CD4-positive, CD25-positive, alpha-beta regulatory T cell (primary cell): ENCODE measurements around the gene FANCG. TPM values are rescaled to one million over a fixed set of nuclear protein-coding genes. Genes with fewer than 3 reads are reported as not detected.

ENCODE experiments used
- ATAC-seq, 2 donors: fragments of 150-1000 bp; cut with Tn5 transposase; one replicate each; pipeline ENCODE4 v1.10.0; 2021; ENCODE audit warnings: low read depth in 2 of 2, moderate number of reproducible peaks in 2 of 2, moderate library complexity in 1 of 2
- DNase-seq, 3 donors: peaks; one replicate each; pipeline versions ENCODE4 v3.0.0 to v3.0.0-alpha.2; 2012 to 2022; ENCODE audit warnings: mixed read lengths in 1 of 3
- H3K27ac ChIP-seq: one replicate; pipeline ENCODE4 v1.7.0; 2013; ENCODE audit warnings: mild to moderate bottlenecking, low read length; ENCODE audit not compliant: insufficient read depth, poor library complexity, severe bottlenecking
- H3K27me3 ChIP-seq: one replicate; pipeline ENCODE4 v1.7.0; 2013; ENCODE audit warnings: low read length; ENCODE audit not compliant: control insufficient read depth, insufficient read depth
- H3K36me3 ChIP-seq: one replicate; pipeline ENCODE4 v1.7.0; 2013; ENCODE audit warnings: mild to moderate bottlenecking, low read length, moderate library complexity; ENCODE audit not compliant: control insufficient read depth, insufficient read depth
- H3K4me1 ChIP-seq: 2 replicates; pipeline ENCODE4 v1.7.0; 2013; ENCODE audit warnings: mild to moderate bottlenecking, low read length; ENCODE audit not compliant: insufficient read depth, control insufficient read depth, poor library complexity, severe bottlenecking
- H3K4me3 ChIP-seq: one replicate; pipeline ENCODE4 v1.7.0; 2013; ENCODE audit warnings: low read depth, mild to moderate bottlenecking, low read length, moderate library complexity
- H3K9me3 ChIP-seq, 2 experiments: 1 replicate in 1 of 2; 2 replicates in 1 of 2; pipeline ENCODE4 v1.7.0; 2013; ENCODE audit warnings: low read length in 2 of 2, mild to moderate bottlenecking in 1 of 2, moderate library complexity in 1 of 2; ENCODE audit not compliant: control insufficient read depth in 2 of 2
- H3K27ac Mint-ChIP-seq, 3 donors: one replicate each; pipeline ENCODE4 v1.8.0; 2020 to 2022; ENCODE audit warnings: mild to moderate bottlenecking in 3 of 3, mixed read lengths in 3 of 3, moderate library complexity in 2 of 3
- H3K27me3 Mint-ChIP-seq: one replicate; pipeline ENCODE4 v1.8.0; 2022; ENCODE audit warnings: mild to moderate bottlenecking, mixed read lengths
- H3K36me3 Mint-ChIP-seq: one replicate; pipeline ENCODE4 v1.8.0; 2020; ENCODE audit warnings: mixed read lengths
- H3K4me1 Mint-ChIP-seq, 4 donors: one replicate each; pipeline ENCODE4 v1.8.0; 2020 to 2022; ENCODE audit warnings: mixed read lengths in 4 of 4, mild to moderate bottlenecking in 1 of 4
- H3K4me3 Mint-ChIP-seq, 4 donors: one replicate each; pipeline ENCODE4 v1.8.0; 2020 to 2022; ENCODE audit warnings: mild to moderate bottlenecking in 4 of 4, mixed read lengths in 4 of 4, moderate library complexity in 3 of 4
- H3K9me3 Mint-ChIP-seq, 7 donors: one replicate each; pipeline ENCODE4 v1.8.0; 2020 to 2022; ENCODE audit warnings: mixed read lengths in 7 of 7, mild to moderate bottlenecking in 3 of 7, moderate library complexity in 2 of 7
- polyA plus RNA-seq, 4 donors: library from polyadenylated mRNA; unstranded; fragments of 300-500 nt; fragmentation: Illumina TruSeq; gene quantifications; one replicate each; pipeline ENCODE4 v1.2.3, GENCODE V29; 2021
- total RNA-seq: library from RNA; stranded (reverse); gene quantifications from one replicate; pipeline ENCODE4 v1.2.3, GENCODE V29; 2022

FANCG gene
- total RNA-seq (23.7 TPM), polyA plus RNA-seq (10 to 100 TPM in 2 of 4 donors, 1 to 10 TPM in 2; 8.6 to 12.8 (median 9.6) TPM)

DNA sequence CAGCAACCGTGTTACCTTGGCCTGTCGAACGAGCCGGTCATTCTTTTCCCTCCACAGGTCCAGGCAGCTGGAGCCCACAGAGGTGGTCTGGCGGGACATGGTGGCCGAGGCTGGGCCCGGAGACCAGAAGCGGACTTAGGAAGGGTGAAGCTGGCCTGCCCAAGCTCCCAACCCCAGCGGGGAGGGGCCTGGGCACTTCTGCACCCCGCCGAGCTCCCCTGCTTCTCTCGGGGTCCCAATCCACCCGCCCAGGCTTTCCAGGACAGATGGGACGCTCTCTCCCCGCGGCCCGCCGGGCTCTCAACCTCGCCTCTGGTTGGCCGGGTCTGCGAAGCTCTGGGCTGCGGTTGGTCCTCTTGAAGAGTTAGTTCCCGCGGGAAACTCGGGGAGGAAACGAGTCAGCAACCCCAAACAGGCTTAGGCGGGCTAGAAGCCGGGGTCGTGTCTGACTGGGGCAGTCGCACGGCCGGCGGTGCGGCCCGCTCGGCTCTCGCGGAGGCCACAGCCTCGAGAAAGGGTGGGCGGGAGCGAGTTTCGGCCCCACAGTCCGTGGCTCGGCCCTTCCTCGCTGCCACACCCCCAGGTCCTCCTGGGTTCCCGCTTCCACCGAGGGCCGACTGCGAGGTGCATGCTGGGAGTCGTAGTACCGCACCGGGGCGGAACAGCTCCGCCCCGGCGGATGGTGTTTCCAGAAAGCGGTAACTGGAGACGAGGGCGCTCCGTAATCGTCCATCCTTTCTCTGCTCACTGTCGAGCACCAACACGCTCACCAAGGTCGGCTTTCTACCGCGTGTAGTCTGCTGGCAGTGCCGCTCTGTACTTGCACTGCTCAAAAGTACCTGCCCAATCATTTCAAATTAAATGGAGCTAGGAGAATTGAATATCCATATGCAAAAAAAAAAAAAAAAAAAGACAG is at the start of gene FANCG:
Gene FANCG, minus strand, starts transcription at position 517 of the 916 bp plus-strand sequence. Its CDS starts 418 bp downstream, at position 99.
- Mint-ChIP-seq H3K4me1 (peaks cover 6 to 30% (median 14%) of the 10 kb centered on the region in 4 donors), H3K27me3 (no peaks in the 10 kb centered on the region), H3K36me3 (peaks cover 5% of the 10 kb centered on the region), H3K9me3 (no peaks in the 10 kb centered on the region), H3K27ac (peak within 1 kb of the TSS; percentile 86 to 97 (median 94)), H3K4me3 (peak within 1 kb of the TSS; percentile 95 to 96 (median 96))
- peak; percentile 76 to 94 (median 76) for DNase-seq
- H3K9me3 ChIP-seq: no peaks in the 10 kb centered on the region
- peak within 1 kb of the TSS; percentile 72 for H3K27ac ChIP-seq
- H3K4me3 ChIP-seq: peak within 1 kb of the TSS; percentile 93
- no peaks in the 10 kb centered on the region for H3K27me3 ChIP-seq
- peaks cover 5% of the 10 kb centered on the region for H3K36me3 ChIP-seq
- peak; percentile 93 to 94 for ATAC-seq
- peaks cover 21% of the 10 kb centered on the region for H3K4me1 ChIP-seq

GRCh38 chr9:35116898-35117551 is 37.3 kb upstream of the FANCG start:
- Mint-ChIP-seq H3K36me3 (no peaks in the 10 kb centered on the region), H3K27ac (peak overlapping the region; percentile 67 to 97 (median 89)), H3K4me3 (peak overlapping the region; percentile 92 to 98 (median 96)), H3K27me3 (peaks cover 14% of the 10 kb centered on the region), H3K9me3 (no peaks in the 10 kb centered on the region), H3K4me1 (peaks cover 5 to 48% (median 36%) of the 10 kb centered on the region in 4 donors)
- Histone ChIP-seq H3K27me3 (peaks cover 2% of the 10 kb centered on the region), H3K36me3 (no peaks in the 10 kb centered on the region), H3K4me3 (peak overlapping the region; percentile 85), H3K9me3 (no peaks in the 10 kb centered on the region), H3K27ac (peak overlapping the region; percentile 92), H3K4me1 (peaks cover 36% of the 10 kb centered on the region)
- DNase-seq (peak; percentile 83 to 93 (median 89)), ATAC-seq (peak; percentile 70 to 72)

DNA sequence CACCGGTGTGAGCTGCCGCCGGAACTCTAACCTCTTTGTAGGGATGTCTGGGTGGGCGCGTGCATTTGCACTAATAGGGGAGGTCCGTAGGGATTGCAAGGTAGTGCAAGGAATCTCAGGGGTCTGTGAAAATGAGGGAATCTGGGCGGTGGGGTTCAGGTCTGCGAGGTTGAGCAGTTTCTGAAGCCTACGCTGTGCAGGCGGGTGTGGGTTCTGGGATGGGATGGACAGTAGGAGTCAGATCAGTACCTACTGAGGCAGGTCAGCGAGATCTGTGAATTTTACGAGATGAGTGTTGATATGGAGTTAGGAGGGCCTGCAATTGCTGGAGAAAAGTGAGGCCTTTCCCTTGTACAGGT is 36.8 kb upstream of the FANCG start:
- Histone ChIP-seq H3K4me3 (peak overlapping the region; percentile 85), H3K9me3 (no peaks in the 10 kb centered on the region), H3K36me3 (no peaks in the 10 kb centered on the region), H3K27me3 (peaks cover 2% of the 10 kb centered on the region), H3K27ac (peak overlapping the region; percentile 92), H3K4me1 (peaks cover 41% of the 10 kb centered on the region)
- no peak for DNase-seq
- no peaks in the 10 kb centered on the region for H3K36me3 Mint-ChIP-seq
- peaks cover 5 to 53% (median 41%) of the 10 kb centered on the region in 4 donors for H3K4me1 Mint-ChIP-seq
- peak overlapping the region; percentile 92 to 98 (median 96) for H3K4me3 Mint-ChIP-seq
- no peaks in the 10 kb centered on the region for H3K9me3 Mint-ChIP-seq
- peaks cover 14% of the 10 kb centered on the region for H3K27me3 Mint-ChIP-seq
- no peak for ATAC-seq
- peak overlapping the region; percentile 83 to 97 (median 89) for H3K27ac Mint-ChIP-seq

- H3K4me1 Mint-ChIP-seq: peaks cover 5 to 58% (median 45%) of the 10 kb centered on the region in 4 donors
- no peaks in the 10 kb centered on the region for H3K36me3 Mint-ChIP-seq
- no peaks in the 10 kb centered on the region for H3K9me3 ChIP-seq
- H3K27me3 Mint-ChIP-seq: peaks cover 12% of the 10 kb centered on the region
- peak within 1 kb of the TSS; percentile 92 to 98 (median 96) for H3K4me3 Mint-ChIP-seq
- peak within 1 kb of the TSS; percentile 89 to 97 (median 93) for H3K27ac Mint-ChIP-seq
- H3K4me1 ChIP-seq: peaks cover 45% of the 10 kb centered on the region
- H3K9me3 Mint-ChIP-seq: no peaks in the 10 kb centered on the region
- peak within 1 kb of the TSS; percentile 92 for H3K27ac ChIP-seq
- no peaks in the 10 kb centered on the region for H3K27me3 ChIP-seq
- peak; percentile 89 to 97 (median 94) for DNase-seq
- H3K36me3 ChIP-seq: no peaks in the 10 kb centered on the region
- H3K4me3 ChIP-seq: peak within 1 kb of the TSS; percentile 85
- peak; percentile 64 to 68 for ATAC-seq
Observed at GRCh38 chr9:35115680-35116538, 36.2 kb upstream of the FANCG start, which contains the start of gene ATOSB. Gene ATOSB (minus strand): TSS chr9:35115862. CDS start chr9:35108274, 7,588 bp downstream.

- H3K4me1 ChIP-seq: peaks cover 51% of the 10 kb centered on the region
- Mint-ChIP-seq H3K9me3 (no peaks in the 10 kb centered on the region), H3K27ac (peak overlapping the region; percentile 89 to 97 (median 93)), H3K4me3 (peak overlapping the region; percentile 92 to 98 (median 96)), H3K36me3 (no peaks in the 10 kb centered on the region), H3K27me3 (peaks cover 4% of the 10 kb centered on the region), H3K4me1 (peaks cover 5 to 67% (median 49%) of the 10 kb centered on the region in 4 donors)
- ATAC-seq (no peak), DNase-seq (peak in 2 of 3 donors; percentile 26 to 71)
- H3K27ac ChIP-seq: peak overlapping the region; percentile 92
- H3K9me3 ChIP-seq: no peaks in the 10 kb centered on the region
- peak overlapping the region; percentile 85 for H3K4me3 ChIP-seq
- H3K27me3 ChIP-seq: no peaks in the 10 kb centered on the region
- H3K36me3 ChIP-seq: no peaks in the 10 kb centered on the region
Observed at GRCh38 chr9:35114840-35115628, 35.3 kb upstream of the FANCG start.

GRCh38 chr9:35114113-35114839 is 34.5 kb upstream of the FANCG start:
- Histone ChIP-seq H3K27me3 (no peaks in the 10 kb centered on the region), H3K9me3 (no peaks in the 10 kb centered on the region), H3K27ac (peak overlapping the region; percentile 92), H3K4me3 (peak overlapping the region; percentile 85), H3K4me1 (peaks cover 51% of the 10 kb centered on the region), H3K36me3 (no peaks in the 10 kb centered on the region)
- peak overlapping the region; percentile 89 to 97 (median 93) for H3K27ac Mint-ChIP-seq
- peak; percentile 38 to 92 (median 68) for DNase-seq
- H3K27me3 Mint-ChIP-seq: peaks cover 4% of the 10 kb centered on the region
- no peak for ATAC-seq
- no peaks in the 10 kb centered on the region for H3K9me3 Mint-ChIP-seq
- peaks cover 5 to 73% (median 49%) of the 10 kb centered on the region in 4 donors for H3K4me1 Mint-ChIP-seq
- peak overlapping the region; percentile 92 to 98 (median 96) for H3K4me3 Mint-ChIP-seq
- H3K36me3 Mint-ChIP-seq: no peaks in the 10 kb centered on the region
